ENCODE measurements around the gene MINDY2.
A peak's percentile ranks its signal among the peaks of the same experiment; 100 is the strongest.
"Not testable (repeated sequence)": the region's sequence is repeated elsewhere in the genome, so short reads cannot be mapped to it uniquely, and the experiment has no call there.

MINDY2 gene

DNA sequence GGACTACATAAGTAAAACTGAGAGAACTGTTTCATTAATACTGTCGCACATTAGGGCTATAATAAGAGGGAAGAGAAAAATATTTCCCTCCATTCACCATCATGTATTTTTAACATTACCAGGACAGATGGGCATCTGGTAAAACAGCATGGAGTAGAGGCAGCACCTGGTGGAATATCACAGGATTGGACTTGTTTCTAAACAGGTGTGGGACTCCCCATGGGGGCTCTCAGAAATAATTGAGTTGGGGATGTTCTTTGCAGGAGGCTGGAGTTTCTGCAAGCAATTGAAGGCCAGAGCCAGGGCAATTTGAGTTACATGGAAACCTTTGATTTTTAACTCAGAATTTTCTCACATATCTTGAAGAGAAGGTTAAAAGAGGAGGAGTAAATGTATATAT is 8.4 kb upstream of the MINDY2 start:
- H3K36me3 ChIP-seq (replicated peaks) = no peaks in the 10 kb centered on the region
- no peak overlapping the region for H3K4me3 ChIP-seq
- peaks cover 4% of the 10 kb centered on the region; the same call in 1 of the 2 replicates for H3K9me3 ChIP-seq
- DNase-seq (ENCODE audit: low spot score in 2 of 2) = no peak
- no peaks in the 10 kb centered on the region for H3K27me3 ChIP-seq (ENCODE audit: low read depth)
- H3K4me1 ChIP-seq = no peaks in the 10 kb centered on the region
- in situ Hi-C loops (cut with MboI; ENCODE audit: low sequenced_read_pairs) = loop anchor here (25.0 kb wide), 1 partner anchor 500 kb away; no protein-coding TSS in a partner anchor

DNA sequence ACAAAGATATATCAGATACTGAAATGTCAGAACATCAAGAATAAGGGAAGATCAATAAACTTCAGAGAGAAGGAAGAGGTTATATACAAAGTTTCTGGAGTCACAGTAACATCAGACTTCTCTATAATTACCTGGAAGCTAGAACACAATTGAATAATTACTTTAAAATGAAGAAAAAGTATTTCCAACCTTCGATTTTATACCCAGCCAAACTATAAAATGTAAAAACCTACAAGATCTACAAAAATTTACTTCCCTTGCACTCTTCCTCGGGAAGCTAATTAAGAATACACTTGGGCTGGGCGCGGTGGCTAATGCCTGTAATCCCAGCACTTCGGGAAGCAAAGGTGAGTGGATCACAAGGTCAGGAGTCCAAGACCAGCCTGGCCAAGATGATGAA is 6.6 kb upstream of the MINDY2 start:
- in situ Hi-C loops (cut with MboI; ENCODE audit: low sequenced_read_pairs) = loop anchor here (25.0 kb wide), 1 partner anchor 502 kb away; no protein-coding TSS in a partner anchor
- no peaks in the 10 kb centered on the region for H3K36me3 ChIP-seq (replicated peaks)
- H3K4me1 ChIP-seq = no peaks in the 10 kb centered on the region
- no peak for DNase-seq (ENCODE audit: low spot score in 2 of 2)
- H3K27me3 ChIP-seq (ENCODE audit: low read depth) = no peaks in the 10 kb centered on the region
- no peak overlapping the region for H3K4me3 ChIP-seq
- H3K9me3 ChIP-seq = peaks cover 4% of the 10 kb centered on the region; the same call in 1 of the 2 replicates

DNA sequence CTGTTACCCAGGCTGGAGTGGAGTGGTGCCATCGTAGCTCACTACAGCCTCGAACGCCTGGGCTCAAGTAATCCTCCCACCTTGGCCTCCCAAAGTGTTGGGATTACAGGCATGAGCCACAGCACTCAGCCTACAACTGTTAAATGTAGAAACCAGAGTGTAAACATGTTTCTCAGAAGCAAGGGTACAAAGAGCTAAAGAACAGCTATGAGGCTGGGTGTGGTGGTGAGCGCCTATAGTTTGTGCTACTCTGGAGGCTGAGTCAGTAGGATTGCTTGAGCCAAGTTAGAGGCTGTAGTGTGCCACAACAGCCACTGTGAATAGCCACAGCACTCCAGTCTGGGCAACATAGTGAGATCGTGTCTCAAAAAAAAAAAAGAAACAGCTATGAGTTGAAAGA is 4.8 kb upstream of the MINDY2 start:
- Histone ChIP-seq H3K36me3 (replicated peaks) (no peaks in the 10 kb centered on the region), H3K9me3 (peaks cover 4% of the 10 kb centered on the region; the same call in 1 of the 2 replicates), H3K4me3 (no peak overlapping the region), H3K27me3 (ENCODE audit: low read depth) (no peaks in the 10 kb centered on the region), H3K4me1 (peaks cover 8% of the 10 kb centered on the region)
- DNase-seq (ENCODE audit: low spot score in 2 of 2) = no peak
- in situ Hi-C loops (cut with MboI; ENCODE audit: low sequenced_read_pairs) = loop anchor here (25.0 kb wide), 1 partner anchor 504 kb away; no protein-coding TSS in a partner anchor

DNA sequence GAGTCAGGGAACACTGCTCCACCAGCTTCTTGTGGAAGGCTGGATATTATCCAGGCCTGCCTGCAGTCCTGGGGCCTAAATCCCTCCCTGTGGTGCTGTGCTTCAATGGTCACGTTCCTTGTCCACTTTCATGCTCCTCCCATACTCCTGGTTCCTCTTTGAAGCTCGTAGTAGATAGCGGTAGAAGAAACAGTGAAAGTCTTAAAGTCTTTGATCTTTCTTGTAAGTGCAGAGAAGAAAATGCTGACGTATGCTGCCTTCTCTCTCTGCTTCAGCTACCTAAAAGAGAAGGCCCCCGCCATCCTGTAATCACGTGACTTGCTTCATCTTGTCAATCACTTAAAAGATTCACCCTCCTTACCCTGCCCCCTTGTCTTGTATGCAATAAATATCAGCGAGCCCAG is 2.5 kb upstream of the MINDY2 start:
- H3K9me3 ChIP-seq; H3K27me3 ChIP-seq (ENCODE audit: low read depth); H3K36me3 ChIP-seq (replicated peaks); H3K4me3 ChIP-seq; DNase-seq (ENCODE audit: low spot score in 2 of 2): not testable (repeated sequence)
- in situ Hi-C loops (cut with MboI; ENCODE audit: low sequenced_read_pairs) = loop anchor here (25.0 kb wide), 1 partner anchor 506 kb away; no protein-coding TSS in a partner anchor
- peaks cover 12% of the 10 kb centered on the region for H3K4me1 ChIP-seq

DNA sequence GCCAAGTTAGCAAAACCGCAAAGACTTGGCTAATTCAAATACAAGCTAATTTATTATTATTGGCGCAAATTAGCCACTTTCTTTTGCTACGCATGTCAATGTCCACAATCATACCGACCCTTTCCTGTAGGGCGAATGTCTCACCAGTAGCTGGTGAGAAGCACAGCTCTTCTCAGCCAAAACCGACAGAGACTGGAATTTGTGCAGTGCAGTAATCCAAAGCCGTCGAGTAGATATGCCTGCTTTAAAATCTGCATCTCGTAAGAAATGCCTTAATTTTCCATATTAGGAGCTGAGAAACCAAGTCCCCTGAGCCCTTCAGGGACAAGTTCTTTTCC is 614 bp upstream of the MINDY2 start:
- Histone ChIP-seq H3K36me3 (replicated peaks) (no peaks in the 10 kb centered on the region), H3K9me3 (no peaks in the 10 kb centered on the region), H3K4me3 (peak overlapping the region; percentile 99), H3K27me3 (ENCODE audit: low read depth) (no peaks in the 10 kb centered on the region), H3K4me1 (peaks cover 18% of the 10 kb centered on the region)
- in situ Hi-C loops (cut with MboI; ENCODE audit: low sequenced_read_pairs) = loop anchor here (25.0 kb wide), 1 partner anchor 508 kb away; no protein-coding TSS in a partner anchor
- DNase-seq (ENCODE audit: low spot score in 2 of 2) = no peak

DNA sequence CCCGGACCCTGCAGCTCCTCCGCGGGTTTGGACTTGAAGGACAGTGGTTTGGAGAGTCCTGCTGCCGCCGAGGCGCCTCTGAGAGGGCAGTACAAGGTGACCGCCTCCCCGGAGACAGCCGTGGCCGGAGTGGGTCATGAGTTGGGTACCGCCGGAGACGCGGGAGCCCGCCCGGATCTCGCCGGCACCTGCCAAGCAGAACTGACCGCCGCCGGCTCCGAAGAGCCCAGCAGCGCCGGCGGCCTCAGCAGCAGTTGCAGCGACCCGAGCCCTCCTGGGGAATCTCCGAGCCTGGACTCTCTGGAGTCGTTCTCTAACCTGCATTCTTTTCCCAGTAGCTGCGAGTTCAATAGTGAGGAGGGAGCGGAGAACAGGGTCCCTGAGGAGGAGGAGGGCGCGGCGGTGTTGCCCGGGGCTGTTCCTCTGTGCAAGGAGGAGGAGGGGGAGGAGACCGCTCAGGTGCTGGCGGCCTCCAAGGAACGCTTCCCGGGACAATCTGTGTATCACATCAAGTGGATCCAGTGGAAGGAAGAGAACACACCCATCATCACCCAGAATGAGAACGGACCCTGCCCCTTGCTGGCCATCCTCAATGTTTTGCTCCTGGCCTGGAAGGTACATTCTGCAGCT is 634 bp downstream of the MINDY2 start:
- Histone ChIP-seq H3K9me3 (no peaks in the 10 kb centered on the region), H3K4me1 (peaks cover 18% of the 10 kb centered on the region), H3K4me3 (peak overlapping the region; percentile 99), H3K36me3 (replicated peaks) (no peaks in the 10 kb centered on the region), H3K27me3 (ENCODE audit: low read depth) (no peaks in the 10 kb centered on the region)
- peak; percentile 65 to 82 for DNase-seq (ENCODE audit: low spot score in 2 of 2)
- in situ Hi-C loops (cut with MboI; ENCODE audit: low sequenced_read_pairs) = loop anchor here (25.0 kb wide), 1 partner anchor 509 kb away; no protein-coding TSS in a partner anchor

DNA sequence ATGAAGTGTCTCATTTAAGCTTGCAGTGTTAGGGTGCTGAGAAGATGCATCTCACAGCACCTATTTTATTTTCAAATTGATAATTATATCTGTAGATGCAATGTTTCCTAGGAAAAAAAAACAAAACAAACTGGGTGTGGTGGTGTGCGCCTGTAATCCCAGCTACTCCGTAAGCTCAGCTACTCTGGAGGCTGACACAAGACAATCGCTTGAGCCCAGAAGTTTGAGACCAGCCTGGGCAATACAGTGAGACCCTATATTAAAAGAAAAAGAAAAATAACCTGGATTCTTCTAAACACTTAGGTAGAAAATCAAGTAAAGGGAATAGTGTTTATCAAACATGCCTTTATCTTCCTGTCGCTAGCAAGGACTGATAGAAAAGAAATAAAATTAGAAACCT is 1.9 kb downstream of the MINDY2 start:
- DNase-seq (ENCODE audit: low spot score in 2 of 2) = no peak
- Histone ChIP-seq H3K9me3 (no peaks in the 10 kb centered on the region), H3K36me3 (replicated peaks) (no peaks in the 10 kb centered on the region), H3K27me3 (ENCODE audit: low read depth) (no peaks in the 10 kb centered on the region), H3K4me3 (peak overlapping the region; percentile 99), H3K4me1 (peaks cover 18% of the 10 kb centered on the region)
- in situ Hi-C loops (cut with MboI; ENCODE audit: low sequenced_read_pairs) = loop anchor here (25.0 kb wide), 1 partner anchor 511 kb away; no protein-coding TSS in a partner anchor

DNA sequence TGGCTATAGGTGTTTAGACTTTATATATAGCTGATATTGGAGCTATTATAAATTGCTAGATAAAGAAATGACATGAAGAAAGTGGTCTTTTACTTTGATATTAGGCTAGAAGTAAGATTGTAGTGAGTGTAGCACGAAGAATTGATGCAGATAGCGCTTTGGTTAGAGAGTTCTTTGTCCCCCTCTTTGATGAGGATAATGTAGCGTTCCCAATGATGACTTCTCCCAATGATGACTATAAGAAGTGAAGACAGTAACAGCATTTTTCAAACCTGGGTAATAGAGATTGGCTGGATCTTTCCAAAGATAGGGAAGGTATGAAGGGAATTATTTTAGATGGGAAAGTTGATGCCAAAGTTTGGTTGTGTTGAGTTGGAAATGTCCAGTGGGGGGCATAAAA is 4.3 kb downstream of the MINDY2 start:
- in situ Hi-C loops (cut with MboI; ENCODE audit: low sequenced_read_pairs) = no loop called here

DNA sequence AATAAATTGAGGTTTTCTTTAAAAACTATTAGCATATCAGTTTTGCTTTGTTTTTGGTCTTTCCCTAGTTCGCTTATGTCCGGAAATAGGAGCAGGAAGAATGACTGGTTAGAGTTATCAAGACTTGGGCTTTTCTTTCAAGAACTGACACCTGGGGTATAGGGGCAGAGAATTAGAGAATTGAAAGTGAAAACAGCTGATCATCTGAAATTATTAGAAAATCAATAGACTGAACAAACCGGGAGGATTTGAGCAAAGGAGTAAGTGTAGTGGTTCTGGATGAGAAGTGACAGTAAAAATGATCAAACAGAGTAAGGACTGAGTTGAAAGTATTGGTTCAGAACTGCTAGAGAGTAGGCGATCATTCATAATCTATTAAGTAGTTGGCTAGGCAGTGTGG is 6.0 kb downstream of the MINDY2 start:
- no peaks in the 10 kb centered on the region for H3K9me3 ChIP-seq
- H3K4me1 ChIP-seq = peaks cover 21% of the 10 kb centered on the region
- no peaks in the 10 kb centered on the region for H3K36me3 ChIP-seq (replicated peaks)
- H3K4me3 ChIP-seq = no peak overlapping the region
- in situ Hi-C loops (cut with MboI; ENCODE audit: low sequenced_read_pairs) = no loop called here
- DNase-seq (ENCODE audit: low spot score in 2 of 2) = no peak
- H3K27me3 ChIP-seq (ENCODE audit: low read depth) = no peaks in the 10 kb centered on the region

More for the DNA sequence above, 4.3 kb downstream of the MINDY2 start:
- Histone ChIP-seq H3K36me3 (replicated peaks) (no peaks in the 10 kb centered on the region), H3K9me3 (no peaks in the 10 kb centered on the region), H3K4me3 (no peak overlapping the region), H3K27me3 (ENCODE audit: low read depth) (no peaks in the 10 kb centered on the region), H3K4me1 (peaks cover 24% of the 10 kb centered on the region)
- DNase-seq (ENCODE audit: low spot score in 2 of 2) = no peak

DNA sequence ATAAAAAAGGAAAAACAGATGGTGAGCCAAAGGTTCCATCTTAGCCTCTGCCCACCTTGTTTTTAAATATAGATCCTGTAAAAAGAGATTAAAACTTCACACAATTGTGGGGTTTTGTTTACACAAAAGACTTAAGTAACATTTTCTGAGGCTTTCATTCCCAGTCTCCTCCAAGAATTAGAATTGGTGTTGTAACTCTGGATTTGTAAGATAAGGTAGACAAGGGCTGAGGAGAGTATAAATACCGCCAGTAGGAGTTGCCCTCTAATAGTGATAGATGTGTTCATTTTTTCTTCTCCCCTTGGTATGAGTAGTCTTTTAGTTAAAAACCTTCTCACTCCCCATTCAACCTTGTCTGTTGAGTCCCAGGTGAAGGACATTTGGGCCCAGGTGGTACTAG is 8.5 kb downstream of the MINDY2 start:
- H3K4me1 ChIP-seq = peaks cover 16% of the 10 kb centered on the region
- no peak overlapping the region for H3K4me3 ChIP-seq
- H3K36me3 ChIP-seq (replicated peaks) = no peaks in the 10 kb centered on the region
- DNase-seq (ENCODE audit: low spot score in 2 of 2) = peak in 1 of 2 experiments; percentile 55
- in situ Hi-C loops (cut with MboI; ENCODE audit: low sequenced_read_pairs) = no loop called here
- H3K27me3 ChIP-seq (ENCODE audit: low read depth) = no peaks in the 10 kb centered on the region
- H3K9me3 ChIP-seq = no peaks in the 10 kb centered on the region

DNA sequence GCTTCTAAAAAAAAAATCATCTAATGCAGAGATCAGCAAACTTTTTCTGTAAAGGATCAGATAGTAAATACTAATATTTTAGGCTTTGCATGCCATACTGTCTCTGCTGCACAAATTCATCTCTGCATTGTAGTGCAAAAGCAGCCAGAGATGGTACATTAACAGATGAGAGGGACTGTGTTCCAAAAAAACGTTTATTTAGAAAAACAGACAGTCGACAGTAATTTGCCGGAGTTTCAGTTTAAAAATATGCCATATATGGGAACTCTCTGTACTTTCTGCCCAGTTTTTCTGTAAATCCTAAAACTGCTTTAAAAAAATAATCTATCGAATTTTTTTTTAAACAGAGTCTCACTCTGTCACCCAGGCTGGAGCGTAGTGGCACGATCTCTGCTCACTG is 14.3 kb downstream of the MINDY2 start:
- H3K36me3 ChIP-seq (replicated peaks) = no peaks in the 10 kb centered on the region
- no peaks in the 10 kb centered on the region for H3K9me3 ChIP-seq
- in situ Hi-C loops (cut with MboI; ENCODE audit: low sequenced_read_pairs) = no loop called here
- H3K27me3 ChIP-seq (ENCODE audit: low read depth) = no peaks in the 10 kb centered on the region
- DNase-seq (ENCODE audit: low spot score in 2 of 2) = no peak
- H3K4me3 ChIP-seq = no peak overlapping the region
- H3K4me1 ChIP-seq = 0 out of 2 replicates have a peak, but pooled peaks cover 3% of the 10 kb centered on the region

DNA sequence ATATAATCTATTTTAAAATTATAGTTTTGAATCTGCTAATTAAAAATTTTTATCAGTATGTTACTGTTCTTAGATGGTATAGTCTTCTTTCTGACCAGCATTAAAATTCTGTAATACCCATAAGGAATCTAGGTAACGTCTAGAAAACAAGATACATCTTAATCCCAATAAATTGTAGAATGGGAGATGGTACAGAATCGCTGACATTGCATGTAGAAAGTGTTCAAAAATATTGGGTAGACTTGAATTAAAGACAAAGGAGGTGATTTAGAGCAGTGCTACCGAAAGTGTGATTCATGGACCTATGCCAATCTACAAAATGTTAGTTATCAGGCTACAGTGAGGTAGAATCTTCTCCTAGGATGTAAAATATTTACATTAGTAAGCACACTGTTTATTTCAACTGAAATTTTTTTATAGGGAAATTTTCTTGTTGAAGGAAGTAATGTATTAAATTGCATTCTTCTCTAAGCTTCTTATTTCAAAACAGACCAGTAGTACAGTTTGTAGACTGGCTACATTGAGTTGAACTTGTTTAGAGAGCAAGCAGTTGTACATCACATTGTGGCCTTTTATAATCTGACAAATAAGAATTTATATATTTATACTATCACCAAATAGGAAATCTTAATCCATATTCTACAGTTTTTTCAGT is 17.1 kb downstream of the MINDY2 start:
- H3K27me3 ChIP-seq (ENCODE audit: low read depth) = no peaks in the 10 kb centered on the region
- no peak for DNase-seq (ENCODE audit: low spot score in 2 of 2)
- H3K4me3 ChIP-seq = no peak overlapping the region
- H3K4me1 ChIP-seq = no peaks in the 10 kb centered on the region
- H3K9me3 ChIP-seq = no peaks in the 10 kb centered on the region
- H3K36me3 ChIP-seq (replicated peaks) = no peaks in the 10 kb centered on the region
- in situ Hi-C loops (cut with MboI; ENCODE audit: low sequenced_read_pairs) = no loop called here

DNA sequence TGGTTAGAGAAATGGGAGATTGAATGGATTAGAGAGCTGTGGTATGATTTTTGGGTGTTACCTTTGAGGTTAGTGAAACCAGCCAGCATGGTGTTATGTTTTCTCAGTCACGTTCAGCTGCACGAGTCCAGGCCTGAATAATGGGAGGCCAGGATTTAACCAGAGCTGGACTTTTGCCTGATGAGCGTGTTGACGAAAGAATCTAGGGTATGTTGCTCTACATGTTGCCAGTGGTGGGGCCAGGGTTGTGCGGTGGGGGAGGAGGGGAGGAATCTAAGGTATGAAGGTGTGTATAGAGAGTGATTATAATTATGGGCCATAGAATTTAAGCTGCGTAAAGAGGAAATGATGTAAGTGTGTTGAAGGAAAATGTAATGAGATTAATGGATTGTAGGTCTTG is 22.8 kb downstream of the MINDY2 start:
- no peaks in the 10 kb centered on the region for H3K4me1 ChIP-seq
- DNase-seq (ENCODE audit: low spot score in 2 of 2) = no peak
- in situ Hi-C loops (cut with MboI; ENCODE audit: low sequenced_read_pairs) = no loop called here

DNA sequence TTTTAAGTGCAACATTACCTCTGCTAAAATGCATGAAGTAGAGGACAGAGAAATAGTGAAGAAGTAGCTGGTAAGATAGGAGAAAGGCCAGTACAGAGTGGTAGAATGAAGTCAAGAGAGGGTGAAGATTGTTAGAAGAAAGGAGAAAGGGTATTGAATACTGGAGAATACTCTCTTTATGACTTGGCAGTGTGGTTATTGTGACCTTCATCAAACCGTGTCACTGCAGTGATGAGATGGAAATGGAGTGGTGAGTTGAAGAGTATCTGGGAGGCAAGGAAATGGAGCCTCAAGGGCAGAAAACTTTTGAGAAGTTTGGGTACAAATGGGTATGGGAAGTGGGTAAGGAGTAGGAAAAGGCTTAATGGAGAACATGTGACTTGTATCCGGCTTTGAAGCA is 24.7 kb downstream of the MINDY2 start:
- H3K4me3 ChIP-seq = no peak overlapping the region
- no peak for DNase-seq (ENCODE audit: low spot score in 2 of 2)
- no peaks in the 10 kb centered on the region for H3K9me3 ChIP-seq
- no peaks in the 10 kb centered on the region for H3K27me3 ChIP-seq (ENCODE audit: low read depth)
- H3K36me3 ChIP-seq (replicated peaks) = no peaks in the 10 kb centered on the region
- in situ Hi-C loops (cut with MboI; ENCODE audit: low sequenced_read_pairs) = no loop called here
- no peaks in the 10 kb centered on the region for H3K4me1 ChIP-seq

More for the DNA sequence above, 22.8 kb downstream of the MINDY2 start:
- H3K4me3 ChIP-seq = no peak overlapping the region
- H3K9me3 ChIP-seq = no peaks in the 10 kb centered on the region
- no peaks in the 10 kb centered on the region for H3K36me3 ChIP-seq (replicated peaks)
- no peaks in the 10 kb centered on the region for H3K27me3 ChIP-seq (ENCODE audit: low read depth)
